Lower leg skin (tissue), 4 donors: ENCODE data around the gene OTOGL. TPM values are rescaled to one million over a fixed set of nuclear protein-coding genes. Genes with fewer than 3 reads are reported as not detected.

ENCODE experiments used
- DNase-seq, 2 donors: peaks; one replicate each; pipeline ENCODE4 v3.0.0-alpha.2; 2019; ENCODE audit warnings: low spot score in 2 of 2
- H3K4me3 ChIP-seq: fragments of 200-600 bp; sonication (generic); 2 replicates; pipeline ENCODE4 v1.5.1; 2017; ENCODE audit warnings: mild to moderate bottlenecking, low read depth; ENCODE audit not compliant: poor library complexity, severe bottlenecking
- CTCF ChIP-seq, 3 donors: fragments of 450-650 bp; IDR thresholded peaks; one replicate each; pipeline ENCODE4 v1.5.1; 2016; ENCODE audit warnings: antibody characterized with exemption in 3 of 3, mild to moderate bottlenecking in 3 of 3, moderate library complexity in 2 of 3
- POLR2A ChIP-seq, 2 donors: fragments of 450-650 bp; IDR thresholded peaks; one replicate each; pipeline ENCODE4 v1.6.1; 2016 to 2017; ENCODE audit warnings: antibody characterized with exemption in 2 of 2, mild to moderate bottlenecking in 1 of 2, moderate library complexity in 1 of 2
- WGBS, 2 donors: methylation state at CpG; one replicate each; pipeline ENCODE4 v1.1.5; 2018; 5-methylcytosine and 5-hydroxymethylcytosine counted together
- intact Hi-C: fragments of 100-400 bp; cut with DNase I; formaldehyde crosslinking; loops from one replicate; pipeline ENCODE4 v1.15.0; 2023; ENCODE audit warnings: low total_unique reads
- total RNA-seq, 4 donors: library from RNA; depleted of rRNA; stranded (reverse); fragments of >200 nt; gene quantifications; one replicate each; pipeline ENCODE4 v1.1.0, GENCODE V29; 2016

The OTOGL gene
- total RNA-seq, 4 donors from 2014 or later: 0.06 to 0.56 (median 0.12) TPM

- intact Hi-C loops: loop anchor here (10.0 kb wide), 1 partner anchor 351 kb away; no protein-coding TSS in a partner anchor
- H3K4me3 ChIP-seq: no peak overlapping the region
- 94 to 95% methylated on average over 3 of the region's 3 CpGs for WGBS, 2 donors
- no peak for DNase-seq
- TF ChIP-seq POLR2A (IDR thresholded peaks at IDR 0.05) (no peak), CTCF (IDR thresholded peaks at IDR 0.05) (no peak)
These were observed 314.1 kb downstream of the OTOGL start for GRCh38 chr12:80413462-80413861.

- no peak for TF ChIP-seq POLR2A (IDR thresholded peaks at IDR 0.05)
- 72 to 74% methylated on average over 1 of the region's 1 CpG for WGBS, 2 donors
- intact Hi-C loops: loop anchor here (10.0 kb wide), 1 partner anchor 349 kb away; no protein-coding TSS in a partner anchor
- no peak for DNase-seq
- no peak overlapping the region for H3K4me3 ChIP-seq
These were observed 316.1 kb downstream of the OTOGL start for GRCh38 chr12:80415466-80415865.

GRCh38 chr12:80419644-80420043 is 320.3 kb downstream of the OTOGL start:
- TF ChIP-seq POLR2A (IDR thresholded peaks at IDR 0.05) (no peak), CTCF (IDR thresholded peaks at IDR 0.05) (no peak)
- intact Hi-C loops: loop anchor here (10.0 kb wide), 1 partner anchor 345 kb away; no protein-coding TSS in a partner anchor
- H3K4me3 ChIP-seq: no peak overlapping the region
- no peak for DNase-seq

GRCh38 chr12:80420075-80420474 is 320.7 kb downstream of the OTOGL start:
- intact Hi-C loops: no loop called here
- DNase-seq: no peak
- no peak for TF ChIP-seq CTCF (IDR thresholded peaks at IDR 0.05)
- no peak overlapping the region for H3K4me3 ChIP-seq

GRCh38 chr12:80422550-80422949 is 323.2 kb downstream of the OTOGL start:
- intact Hi-C loops: no loop called here
- TF ChIP-seq CTCF (IDR thresholded peaks at IDR 0.05) (no peak), POLR2A (IDR thresholded peaks at IDR 0.05) (no peak)
- no peak overlapping the region for H3K4me3 ChIP-seq
- 2 to 15% methylated on average over 2 of the region's 2 CpGs for WGBS, 2 donors
- no peak for DNase-seq

Other genes with a start within 250 kb of the OTOGL start
- 10 to 100 TPM; 47.6 to 64.1 (median 56.6) TPM for gene PPP1R12A, start 164.4 kb upstream of the OTOGL start, total RNA-seq